PC-9 (cell line): ENCODE measurements around the gene IGFBP7. TPM values are rescaled to one million over a fixed set of nuclear protein-coding genes. Genes with fewer than 3 reads are reported as not detected.
"Not testable (repeated sequence)": the region's sequence is repeated elsewhere in the genome, so short reads cannot be mapped to it uniquely, and the experiment has no call there.

Experiments used
- BruUV-seq: library from RNA; stranded (reverse); fragments of 400-500 nt; replicated peaks from 2 replicates; lab custom pipeline; 2021; lab: Mats Ljungman, UMichigan
- CTCF ChIA-PET: fragments of 300-600 bp; sonication (Branson Sonifier 250); formaldehyde crosslinking; loops from one replicate; lab custom pipeline; 2022; ENCODE audit warnings: antibody characterized with exemption; lab: Charles Lee
- POLR2A ChIA-PET: fragments of 300-600 bp; sonication (Branson Sonifier 250); formaldehyde crosslinking; loops from one replicate; lab custom pipeline; 2022; ENCODE audit warnings: antibody characterized with exemption; ENCODE audit not compliant: unreplicated experiment; lab: Charles Lee
- DNase-seq, 2 experiments: peaks; one replicate each; pipeline versions ENCODE4 v3.0.0 to v3.0.0-alpha.2; 2015 to 2022; ENCODE audit warnings: mixed read lengths in 1 of 2
- H2AFZ ChIP-seq: fragments of 200-600 bp; sonication (generic); 2 replicates; pipeline ENCODE4 v1.8.1; 2017; ENCODE audit warnings: antibody characterized with exemption
- H3F3A ChIP-seq: fragments of 200-600 bp; sonication (generic); 2 replicates; pipeline ENCODE4 v1.8.1; 2017; ENCODE audit warnings: antibody characterized with exemption, mild to moderate bottlenecking, low read depth; ENCODE audit not compliant: insufficient read depth
- H3K27ac ChIP-seq: fragments of 200-600 bp; sonication (generic); 2 replicates; pipeline ENCODE4 v1.6.1; 2016; ENCODE audit warnings: mixed run types
- H3K27me3 ChIP-seq: fragments of 200-600 bp; sonication (generic); 2 replicates; pipeline ENCODE4 v1.6.1; 2016; ENCODE audit warnings: low read depth, mixed run types; ENCODE audit not compliant: insufficient read depth
- H3K36me3 ChIP-seq: fragments of 200-600 bp; sonication (generic); 2 replicates; pipeline ENCODE4 v1.6.1; 2016; ENCODE audit warnings: low read depth, mixed run types
- H3K4me1 ChIP-seq: fragments of 200-600 bp; sonication (generic); replicated peaks from 2 replicates; pipeline ENCODE4 v1.6.1; 2016; ENCODE audit warnings: mixed run types; ENCODE audit not compliant: insufficient read depth
- H3K4me2 ChIP-seq: fragments of 200-600 bp; sonication (generic); 2 replicates; pipeline ENCODE4 v1.6.1; 2017; ENCODE audit warnings: mixed run types
- H3K4me3 ChIP-seq: fragments of 200-600 bp; sonication (generic); 2 replicates; pipeline ENCODE4 v1.6.1; 2016; ENCODE audit warnings: mixed run types
- H3K79me2 ChIP-seq: fragments of 200-600 bp; sonication (generic); 2 replicates; pipeline ENCODE4 v1.6.1; 2017; ENCODE audit warnings: low read depth, mixed run types
- H3K9me2 ChIP-seq: fragments of 200-600 bp; sonication (generic); 2 replicates; pipeline ENCODE4 v1.8.1; 2017; ENCODE audit warnings: mild to moderate bottlenecking; ENCODE audit not compliant: insufficient read depth
- H3K9me3 ChIP-seq: fragments of 200-600 bp; sonication (generic); 2 replicates; pipeline ENCODE4 v1.8.1; 2016; ENCODE audit warnings: low read depth; ENCODE audit not compliant: insufficient read depth
- H4K20me1 ChIP-seq: fragments of 200-600 bp; sonication (generic); 2 replicates; pipeline ENCODE4 v1.8.1; 2017; ENCODE audit not compliant: insufficient read depth
- EZH2 ChIP-seq: fragments of 200-600 bp; sonication (generic); IDR thresholded peaks from 2 replicates; pipeline ENCODE4 v1.8.0; 2017; ENCODE audit warnings: antibody characterized with exemption, low read depth
- intact Hi-C: fragments of 100-400 bp; cut with micrococcal nuclease; formaldehyde crosslinking; loops from one replicate; pipeline ENCODE4 v1.10.0; 2022; ENCODE audit not compliant: unreplicated experiment
- total RNA-seq: library from RNA; stranded (reverse); gene quantifications from 2 replicates; pipeline ENCODE4 v1.2.3, GENCODE V29; 2021
- TF ChIP-seq, protein P1 (sequence below): fragments of 200-600 bp; sonication (generic); conservative IDR thresholded peaks from 2 replicates; pipeline ENCODE4 v1.6.1; 2017; ENCODE audit warnings: mixed run types, antibody characterized with exemption, mild to moderate bottlenecking, moderate library complexity

Gene IGFBP7
- total RNA-seq, 1 experiment from 2014 or later: 127 TPM

DNA sequence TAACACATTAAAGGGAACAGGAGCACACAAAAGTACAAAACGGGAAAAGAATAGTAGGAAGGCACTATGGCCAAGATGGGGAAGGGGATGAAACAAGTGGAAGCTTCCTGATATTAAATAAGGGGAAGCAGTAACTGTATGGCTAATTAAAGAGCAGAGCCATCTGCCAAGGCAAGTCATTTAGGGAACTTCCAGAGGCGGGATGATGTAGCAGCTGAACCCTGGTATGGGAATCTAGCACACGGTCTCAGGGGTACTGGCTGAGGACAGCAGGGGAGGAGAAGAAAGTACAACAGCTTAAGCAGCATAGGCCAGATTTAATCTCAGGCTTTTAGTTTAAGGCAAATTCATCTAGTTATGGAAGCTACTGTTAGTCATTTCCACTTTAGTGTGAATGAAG is 59.1 kb downstream of the IGFBP7 start:
- intact Hi-C loops: no loop called here
- Histone ChIP-seq H3K4me1 (peaks cover 7% of the 10 kb centered on the region; the same call in 1 of the 2 replicates), H3K4me3 (no peak overlapping the region), H3K4me2 (no peak overlapping the region), H3K79me2 (no peaks in the 10 kb centered on the region), H4K20me1 (no peaks in the 10 kb centered on the region), H3K27ac (no peak overlapping the region), H3K36me3 (no peaks in the 10 kb centered on the region), H3F3A (no peaks in the 10 kb centered on the region), H3K9me3 (no peaks in the 10 kb centered on the region), H3K9me2 (no peaks in the 10 kb centered on the region; the same call in 1 of the 2 replicates), H2AFZ (no peak overlapping the region), H3K27me3 (no peaks in the 10 kb centered on the region)
- no peak for DNase-seq
- POLR2A ChIA-PET: no interaction called here
- no peak for TF ChIP-seq EZH2
- TF ChIP-seq, protein P1, sequence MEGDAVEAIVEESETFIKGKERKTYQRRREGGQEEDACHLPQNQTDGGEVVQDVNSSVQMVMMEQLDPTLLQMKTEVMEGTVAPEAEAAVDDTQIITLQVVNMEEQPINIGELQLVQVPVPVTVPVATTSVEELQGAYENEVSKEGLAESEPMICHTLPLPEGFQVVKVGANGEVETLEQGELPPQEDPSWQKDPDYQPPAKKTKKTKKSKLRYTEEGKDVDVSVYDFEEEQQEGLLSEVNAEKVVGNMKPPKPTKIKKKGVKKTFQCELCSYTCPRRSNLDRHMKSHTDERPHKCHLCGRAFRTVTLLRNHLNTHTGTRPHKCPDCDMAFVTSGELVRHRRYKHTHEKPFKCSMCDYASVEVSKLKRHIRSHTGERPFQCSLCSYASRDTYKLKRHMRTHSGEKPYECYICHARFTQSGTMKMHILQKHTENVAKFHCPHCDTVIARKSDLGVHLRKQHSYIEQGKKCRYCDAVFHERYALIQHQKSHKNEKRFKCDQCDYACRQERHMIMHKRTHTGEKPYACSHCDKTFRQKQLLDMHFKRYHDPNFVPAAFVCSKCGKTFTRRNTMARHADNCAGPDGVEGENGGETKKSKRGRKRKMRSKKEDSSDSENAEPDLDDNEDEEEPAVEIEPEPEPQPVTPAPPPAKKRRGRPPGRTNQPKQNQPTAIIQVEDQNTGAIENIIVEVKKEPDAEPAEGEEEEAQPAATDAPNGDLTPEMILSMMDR: no peak
- CTCF ChIA-PET: no interaction called here
- BruUV-seq: no TSS peak

DNA sequence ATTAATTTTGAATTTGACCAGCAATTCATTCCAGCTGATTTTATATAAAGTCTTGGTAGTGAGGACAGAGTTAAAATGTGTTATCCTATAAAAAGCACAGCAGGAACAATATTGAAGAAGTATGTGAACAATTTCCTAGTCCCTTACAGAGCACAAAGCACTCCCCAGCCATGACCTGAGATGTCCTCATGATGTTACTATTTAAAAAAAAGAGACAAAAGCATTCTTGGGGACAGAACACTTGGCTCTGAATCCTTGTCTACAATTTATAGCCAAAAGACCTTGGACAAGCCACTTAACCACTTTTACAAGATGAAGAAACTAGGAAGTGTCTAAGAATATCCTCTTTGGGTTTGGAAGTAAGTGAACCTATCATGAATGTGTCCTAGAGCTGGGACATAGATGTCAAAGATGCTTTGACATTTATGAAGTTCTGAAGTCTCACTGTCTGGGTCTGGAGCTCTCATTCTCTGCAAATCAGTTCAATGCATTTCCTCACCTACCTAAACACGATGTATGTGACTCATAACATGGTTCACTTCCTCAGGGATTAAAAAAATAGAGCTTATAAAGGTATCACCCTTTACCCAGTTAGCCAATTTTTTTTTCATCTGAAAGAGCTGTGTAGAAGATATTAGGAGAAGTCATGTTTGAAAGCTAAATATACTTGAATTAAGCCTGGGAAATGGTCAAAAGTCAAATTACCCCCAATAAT is 61.4 kb downstream of the IGFBP7 start:
- Histone ChIP-seq H2AFZ (no peak overlapping the region), H3K4me3 (no peak overlapping the region), H4K20me1 (no peaks in the 10 kb centered on the region), H3K4me1 (peaks cover 7% of the 10 kb centered on the region; the same call in 1 of the 2 replicates), H3K27me3 (no peaks in the 10 kb centered on the region), H3F3A (no peaks in the 10 kb centered on the region), H3K27ac (no peak overlapping the region), H3K4me2 (no peak overlapping the region), H3K9me3 (no peaks in the 10 kb centered on the region), H3K79me2 (no peaks in the 10 kb centered on the region), H3K36me3 (no peaks in the 10 kb centered on the region), H3K9me2 (no peaks in the 10 kb centered on the region; the same call in 1 of the 2 replicates)
- BruUV-seq: no TSS peak
- DNase-seq: peak in 1 of 2 experiments; percentile 41
- CTCF ChIA-PET: no interaction called here
- TF ChIP-seq, protein P1: no peak
- no peak for TF ChIP-seq EZH2
- intact Hi-C loops: no loop called here
- POLR2A ChIA-PET: interaction anchor here (0.6 kb wide), 1 partner anchor 62 kb away, joined by 3 read pairs; no protein-coding TSS in a partner anchor

DNA sequence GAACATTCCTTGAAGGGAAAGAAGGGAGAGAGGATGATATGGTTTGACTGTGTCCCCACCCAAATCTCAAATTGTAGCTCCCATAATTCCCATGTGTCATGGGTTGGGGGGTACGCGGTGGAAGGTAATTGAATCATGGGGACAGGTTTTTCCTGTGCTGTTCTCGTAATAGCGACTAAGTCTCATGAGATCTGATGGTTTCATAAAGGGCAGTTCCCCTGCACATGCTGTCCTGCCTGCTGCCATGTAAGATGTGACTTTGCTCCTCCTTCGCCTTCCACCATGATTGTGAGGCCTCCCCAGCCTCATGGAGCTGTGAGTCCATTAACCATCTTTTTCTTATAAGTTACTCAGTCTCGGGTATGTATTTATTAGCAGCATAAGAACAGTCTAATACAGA is 63.1 kb downstream of the IGFBP7 start:
- H2AFZ ChIP-seq, H3F3A ChIP-seq, DNase-seq, H3K79me2 ChIP-seq, CTCF ChIA-PET, H3K4me2 ChIP-seq, H3K9me3 ChIP-seq, H3K27me3 ChIP-seq, H3K36me3 ChIP-seq, intact Hi-C loops, H3K27ac ChIP-seq, H3K4me1 ChIP-seq, BruUV-seq, H3K4me3 ChIP-seq, POLR2A ChIA-PET, H4K20me1 ChIP-seq, H3K9me2 ChIP-seq: not testable (repeated sequence)
